Endothelial cell of umbilical vein (primary cell): ENCODE data around the gene MEI1. TPM values are rescaled to one million over a fixed set of nuclear protein-coding genes. Genes with fewer than 3 reads are reported as not detected.

Source experiments
- BruUV-seq: library from RNA; stranded (reverse); fragments of 400-500 nt; replicated peaks from 2 replicates; lab custom pipeline; 2021; lab: Mats Ljungman, UMichigan
- CTCF ChIA-PET: fragments of 300-600, 350-600 bp; sonication (Branson Sonifier 250); formaldehyde crosslinking; loops from one replicate; lab custom pipeline; 2021; ENCODE audit warnings: antibody characterized with exemption, inconsistent platforms; lab: Charles Lee
- POLR2A ChIA-PET: fragments of 300-600, 350-600 bp; sonication (Branson Sonifier 250); formaldehyde crosslinking; loops from one replicate; lab custom pipeline; 2021; ENCODE audit warnings: antibody characterized with exemption, inconsistent platforms; lab: Charles Lee
- DNase-seq: peaks from one replicate; pipeline ENCODE4 v3.0.0-alpha.2; 2011; ENCODE audit warnings: low read depth, low spot score
- FAIRE-seq: peaks from 2 replicates; lab custom pipeline; 2011; peaks lifted over from hg19 to GRCh38; lab: Jason Lieb, UNC
- H2AFZ ChIP-seq: 2 replicates; pipeline ENCODE4 v1.6.0; 2012; ENCODE audit warnings: low read depth, low read length, control low read depth, inconsistent platforms
- H3K27ac ChIP-seq: 2 replicates; pipeline ENCODE4 v1.5.1; 2011; ENCODE audit warnings: low read depth, mild to moderate bottlenecking, control low read depth, low read length, moderate library complexity; ENCODE audit not compliant: insufficient read depth
- H3K27me3 ChIP-seq, 2 experiments: 2 replicates each; pipeline versions ENCODE4 v1.6.0 to v1.6.1; 2011; ENCODE audit warnings: low read length in 2 of 2, mixed read lengths in 1 of 2; ENCODE audit not compliant: control insufficient read depth in 2 of 2, insufficient read depth in 2 of 2
- H3K36me3 ChIP-seq, 2 experiments: 2 replicates in 1 of 2; 3 replicates in 1 of 2; pipeline ENCODE4 v1.5.1; 2011; ENCODE audit warnings: low read length in 2 of 2, mild to moderate bottlenecking in 1 of 2, moderate library complexity in 1 of 2; ENCODE audit not compliant: control insufficient read depth in 2 of 2, insufficient read depth in 2 of 2; ENCODE audit errors: extremely low read depth in 1 of 2
- H3K4me1 ChIP-seq: 3 replicates; pipeline ENCODE4 v1.5.1; 2011; ENCODE audit warnings: mild to moderate bottlenecking, low read length; ENCODE audit not compliant: control insufficient read depth, insufficient read depth; ENCODE audit errors: extremely low read depth
- H3K4me2 ChIP-seq: 2 replicates; pipeline ENCODE4 v1.6.1; 2011; ENCODE audit warnings: low read length, control low read depth, mixed read lengths; ENCODE audit not compliant: insufficient read depth
- H3K4me3 ChIP-seq, 3 experiments: fragments of 200-600 bp in 1 of 3; sonication (generic), shearing (Covaris generic) in 1 of 3; replicated peaks in 1 of 3; 2 replicates each; pipeline ENCODE4 v1.5.1; 2011 to 2016; ENCODE audit warnings: control low read depth in 3 of 3, low read length in 3 of 3, mild to moderate bottlenecking in 2 of 3, inconsistent platforms in 1 of 3, low read depth in 1 of 3, moderate library complexity in 1 of 3; ENCODE audit not compliant: insufficient read depth in 1 of 3
- H3K79me2 ChIP-seq: 2 replicates; pipeline ENCODE4 v1.6.0; 2012; ENCODE audit warnings: low read length, inconsistent platforms; ENCODE audit not compliant: control insufficient read depth, insufficient read depth
- H3K9ac ChIP-seq: replicated peaks from 2 replicates; pipeline ENCODE3; 2011; ENCODE audit warnings: low read length, control low read depth; ENCODE audit not compliant: insufficient read depth; ENCODE audit errors: extremely low read depth
- H3K9me1 ChIP-seq: replicated peaks from 3 replicates; pipeline ENCODE4 v1.6.0; 2011; ENCODE audit warnings: mild to moderate bottlenecking, low read length; ENCODE audit not compliant: control insufficient read depth, insufficient read depth; ENCODE audit errors: extremely low read depth
- H3K9me3 ChIP-seq: replicated peaks from 2 replicates; pipeline ENCODE4 v1.5.1; 2012; ENCODE audit warnings: low read length, inconsistent platforms; ENCODE audit not compliant: control insufficient read depth, insufficient read depth
- H4K20me1 ChIP-seq: replicated peaks from 2 replicates; pipeline ENCODE3; 2011; ENCODE audit warnings: mild to moderate bottlenecking, low read length; ENCODE audit not compliant: control insufficient read depth, insufficient read depth; ENCODE audit errors: extremely low read depth
- EZH2 ChIP-seq: IDR thresholded peaks from 2 replicates; pipeline ENCODE4 v1.6.1; 2012; ENCODE audit warnings: borderline replicate concordance, low read depth, mild to moderate bottlenecking, moderate library complexity, low read length, inconsistent platforms; ENCODE audit not compliant: severe bottlenecking
- FOS ChIP-seq: IDR thresholded peaks from 2 replicates; pipeline ENCODE4 v1.6.1; 2011; ENCODE audit warnings: mild to moderate bottlenecking, low read length, moderate library complexity, borderline replicate concordance; ENCODE audit not compliant: insufficient read depth
- GATA2 ChIP-seq: IDR thresholded peaks from 2 replicates; pipeline ENCODE4 v1.7.0; 2011; ENCODE audit warnings: low read depth, mild to moderate bottlenecking, moderate library complexity, mixed read lengths, low read length; ENCODE audit not compliant: insufficient read length, insufficient read depth
- JUN ChIP-seq: IDR thresholded peaks from 2 replicates; pipeline ENCODE4 v1.6.1; 2011; ENCODE audit warnings: borderline replicate concordance, low read depth; ENCODE audit not compliant: insufficient read length, insufficient read depth
- MYC ChIP-seq: IDR thresholded peaks from one replicate; pipeline ENCODE4 v1.6.1; 2011; ENCODE audit warnings: mild to moderate bottlenecking, low read depth, low read length
- POLR2A ChIP-seq: IDR thresholded peaks from 2 replicates; pipeline ENCODE4 v1.6.1; 2012; ENCODE audit warnings: low read depth, mild to moderate bottlenecking, control low read depth, low read length
- POLR2AphosphoS5 ChIP-seq: IDR thresholded peaks from 2 replicates; pipeline ENCODE4 v1.6.1; 2012; ENCODE audit warnings: low read depth, mild to moderate bottlenecking, control low read depth, low read length, moderate library complexity; ENCODE audit not compliant: insufficient read depth
- dilution Hi-C: fragments of 300-500 bp; cut with MboI; formaldehyde crosslinking; loops from one replicate; pipeline ENCODE4 v1.15.0; 2019; ENCODE audit warnings: low sequenced_read_pairs; ENCODE audit not compliant: extremely low pct_ligation_motif_present
- intact Hi-C: fragments of 100-400 bp; cut with micrococcal nuclease; formaldehyde crosslinking; loops from one replicate; pipeline ENCODE4 v1.10.0; 2022
- polyA plus RNA-seq, 4 experiments: library from polyadenylated mRNA; depleted of rRNA in 3 of 4; stranded (reverse) in 3 of 4; unstranded in 1 of 4; fragments of >200 nt; gene quantifications; 2 replicates each; pipeline versions ENCODE4 v1.2.1 to v1.2.3, GENCODE V29; 2011 to 2012; ENCODE audit warnings: missing spikeins in 1 of 4
- total RNA-seq: library from RNA; stranded (reverse); gene quantifications from 2 replicates; pipeline ENCODE4 v1.2.3, GENCODE V29; 2021
- TF ChIP-seq, protein P1 (sequence below), 2 donors: IDR thresholded peaks; 1 replicate in 1 of 2; 2 replicates in 1 of 2; pipeline ENCODE4 v1.5.1; 2011; ENCODE audit warnings: low read length in 2 of 2, mild to moderate bottlenecking in 2 of 2, moderate library complexity in 2 of 2, control low read depth in 1 of 2, inconsistent platforms in 1 of 2, low read depth in 1 of 2; ENCODE audit not compliant: insufficient read depth in 1 of 2; ENCODE audit errors: extremely low read depth in 1 of 2
- TF ChIP-seq, protein P2 (sequence below): IDR thresholded peaks from 2 replicates; pipeline ENCODE4 v1.6.1; 2011; ENCODE audit not compliant: insufficient read depth, insufficient read length

The MEI1 gene
- total and polyA plus RNA-seq, 2 donors (not counting 3 experiments of a cell fraction or from before 2014, with no cell fraction given), result 1.5 to 1.9 TPM

GRCh38 chr22:41696703-41697102, 2.6 kb upstream of the MEI1 start:
- POLR2A ChIA-PET, result interaction anchor here (0.7 kb wide), 1 partner anchor 8 kb away, joined by 3 read pairs; the partner anchor contains the start of gene SNU13
- no TSS peak for BruUV-seq
- no peaks in the 10 kb centered on the region for H3K9me1 ChIP-seq
- intact Hi-C loops (loop anchor here (1.0 to 10.0 kb wide), 9 partner anchors 30 to 418 kb away; partner anchors contain the start of genes CCDC134, NDUFA6 and SREBF2), dilution Hi-C loops (no loop called here)
- CTCF ChIA-PET, result interaction anchor here (0.6 to 3.7 kb wide), 58 partner anchors 8 to 748 kb away, joined by 3 to 127 read pairs (median 6); partner anchors contain the start of genes CCDC134, CENPM, NAGA and NDUFA6
- peak overlapping the region; percentile 27 for H2AFZ ChIP-seq
- TF ChIP-seq, protein P1, sequence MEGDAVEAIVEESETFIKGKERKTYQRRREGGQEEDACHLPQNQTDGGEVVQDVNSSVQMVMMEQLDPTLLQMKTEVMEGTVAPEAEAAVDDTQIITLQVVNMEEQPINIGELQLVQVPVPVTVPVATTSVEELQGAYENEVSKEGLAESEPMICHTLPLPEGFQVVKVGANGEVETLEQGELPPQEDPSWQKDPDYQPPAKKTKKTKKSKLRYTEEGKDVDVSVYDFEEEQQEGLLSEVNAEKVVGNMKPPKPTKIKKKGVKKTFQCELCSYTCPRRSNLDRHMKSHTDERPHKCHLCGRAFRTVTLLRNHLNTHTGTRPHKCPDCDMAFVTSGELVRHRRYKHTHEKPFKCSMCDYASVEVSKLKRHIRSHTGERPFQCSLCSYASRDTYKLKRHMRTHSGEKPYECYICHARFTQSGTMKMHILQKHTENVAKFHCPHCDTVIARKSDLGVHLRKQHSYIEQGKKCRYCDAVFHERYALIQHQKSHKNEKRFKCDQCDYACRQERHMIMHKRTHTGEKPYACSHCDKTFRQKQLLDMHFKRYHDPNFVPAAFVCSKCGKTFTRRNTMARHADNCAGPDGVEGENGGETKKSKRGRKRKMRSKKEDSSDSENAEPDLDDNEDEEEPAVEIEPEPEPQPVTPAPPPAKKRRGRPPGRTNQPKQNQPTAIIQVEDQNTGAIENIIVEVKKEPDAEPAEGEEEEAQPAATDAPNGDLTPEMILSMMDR (IDR thresholded peaks at IDR 0.05; ENCODE audit: extremely low read depth in 1 of 2, insufficient read depth in 1 of 2, low read depth in 1 of 2, low read length in 2 of 2), result no peak
- TF ChIP-seq FOS, result no peak
- no peak for TF ChIP-seq GATA2
- TF ChIP-seq MYC, result no peak
- no peak for TF ChIP-seq JUN
- no peak for TF ChIP-seq POLR2AphosphoS5
- TF ChIP-seq, protein P2, sequence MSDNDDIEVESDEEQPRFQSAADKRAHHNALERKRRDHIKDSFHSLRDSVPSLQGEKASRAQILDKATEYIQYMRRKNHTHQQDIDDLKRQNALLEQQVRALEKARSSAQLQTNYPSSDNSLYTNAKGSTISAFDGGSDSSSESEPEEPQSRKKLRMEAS, result no peak
- TF ChIP-seq EZH2, result no peak
- no peak for TF ChIP-seq POLR2A
- H4K20me1 ChIP-seq, result no peaks in the 10 kb centered on the region
- H3K4me1 ChIP-seq, result peaks cover 3% of the 10 kb centered on the region
- no peaks in the 10 kb centered on the region for H3K79me2 ChIP-seq
- H3K4me3 ChIP-seq, result no peak overlapping the region
- no peak overlapping the region for H3K4me2 ChIP-seq
- no peaks in the 10 kb centered on the region for H3K36me3 ChIP-seq
- no peak for FAIRE-seq
- H3K27ac ChIP-seq, result no peak overlapping the region
- no peak for DNase-seq
- H3K27me3 ChIP-seq, result no peaks in the 10 kb centered on the region
- no peaks in the 10 kb centered on the region for H3K9me3 ChIP-seq
- H3K9ac ChIP-seq, result no peak overlapping the region
